Measurements from ENCODE around the gene HSPA1L.
"Not testable (repeated sequence)": the region's sequence is repeated elsewhere in the genome, so short reads cannot be mapped to it uniquely, and the experiment has no call there.

Gene HSPA1L

GRCh38 chr6:31813465-31813849 lies 1.6 kb downstream of the HSPA1L start:
- no peak for DNase-seq

GRCh38 chr6:31811645-31812044 lies 3.4 kb downstream of the HSPA1L start:
- no peak for DNase-seq

- DNase-seq = not testable (repeated sequence)
Measured at GRCh38 chr6:31808599-31808998, 6.5 kb downstream of the HSPA1L start.

DNA sequence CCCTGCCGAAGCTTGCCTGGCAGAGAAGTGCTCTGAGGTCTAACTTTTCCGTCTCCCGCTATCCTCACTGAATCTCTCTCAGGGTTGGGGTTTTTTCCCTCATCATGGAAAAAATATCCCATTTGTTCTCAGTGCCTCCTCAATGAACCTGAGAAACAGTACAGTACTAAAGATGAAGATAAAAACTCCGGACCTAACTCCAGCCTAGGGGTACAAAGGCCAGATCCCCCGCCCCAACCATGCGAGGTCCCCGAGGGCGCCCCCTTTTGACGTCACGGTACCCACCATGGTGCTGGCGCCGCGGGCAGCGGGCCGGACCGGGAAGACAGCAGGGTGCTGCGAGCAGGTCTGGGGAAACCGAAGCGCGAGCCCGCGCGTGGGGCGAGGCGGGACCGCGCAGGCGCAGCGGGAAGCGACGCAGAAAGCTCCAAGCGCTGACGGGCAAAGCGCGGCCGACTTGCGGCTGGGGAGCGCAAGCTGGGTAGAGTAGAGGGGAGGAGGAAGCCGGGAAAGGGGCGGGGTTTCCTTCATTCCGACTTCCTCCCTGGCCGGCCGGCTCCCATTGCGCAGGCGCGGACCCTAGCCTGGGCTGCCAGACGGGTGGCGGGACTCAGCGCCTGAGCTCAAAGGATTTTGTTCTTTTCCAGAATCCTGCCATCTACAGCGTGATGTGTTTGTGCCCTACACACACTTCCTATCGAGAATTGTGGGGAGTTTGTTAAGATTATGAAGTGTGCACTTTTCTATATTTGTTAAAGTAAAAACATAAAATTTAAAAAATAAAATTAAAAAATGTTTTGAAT lies 8.4 kb downstream of the HSPA1L start, which contains the start of gene LSM2:
TSS of gene LSM2 (minus strand) at position 497 of the 803 bp plus-strand sequence. CDS start at position 288, 209 bp downstream.
- peak; percentile 97 for DNase-seq

GRCh38 chr6:31805939-31806469 lies 9.1 kb downstream of the HSPA1L start:
- no peak for DNase-seq

- not testable (repeated sequence) for DNase-seq
Measured at GRCh38 chr6:31801031-31801927, 13.8 kb downstream of the HSPA1L start.

GRCh38 chr6:31799781-31800180 lies 15.3 kb downstream of the HSPA1L start:
- DNase-seq = no peak

DNA sequence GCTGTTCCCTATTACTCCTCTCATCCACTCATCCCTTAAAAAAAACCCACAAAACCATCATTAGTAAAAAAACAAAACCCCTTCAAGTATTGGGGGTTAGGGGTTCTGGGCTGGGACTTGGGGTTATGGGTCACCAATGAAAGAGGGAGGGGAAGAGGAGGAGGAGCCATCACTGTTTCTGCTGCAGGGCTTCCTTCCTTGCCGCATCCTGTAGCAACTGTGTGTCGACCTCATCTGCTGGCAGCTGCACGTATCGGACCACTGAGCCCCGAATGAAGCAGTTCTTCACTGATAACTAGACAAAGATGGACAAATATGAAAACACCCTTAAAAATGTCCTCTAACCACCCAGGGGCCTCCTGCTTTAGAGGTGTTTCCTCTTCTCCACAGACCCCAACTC lies 17.5 kb downstream of the HSPA1L start:
- no peak for DNase-seq

DNA sequence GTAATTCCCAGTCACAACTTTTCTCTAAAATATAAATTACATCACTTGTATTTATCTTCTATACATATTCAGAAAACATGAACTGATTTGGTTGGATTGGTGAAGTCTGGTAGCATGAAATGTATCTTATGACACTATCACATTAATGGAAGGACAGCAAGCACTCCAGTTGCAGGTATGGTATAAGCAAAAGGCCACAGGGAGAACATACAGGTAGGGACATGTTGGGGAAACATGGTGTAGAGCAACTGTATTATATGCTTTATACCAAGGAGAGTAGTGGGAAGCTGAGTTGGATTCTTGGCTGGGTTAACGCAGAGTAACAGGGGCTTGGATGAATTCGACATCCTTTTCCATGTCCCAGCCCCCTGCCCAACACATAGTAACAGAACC lies 18.1 kb downstream of the HSPA1L start:
- no peak for DNase-seq

DNA sequence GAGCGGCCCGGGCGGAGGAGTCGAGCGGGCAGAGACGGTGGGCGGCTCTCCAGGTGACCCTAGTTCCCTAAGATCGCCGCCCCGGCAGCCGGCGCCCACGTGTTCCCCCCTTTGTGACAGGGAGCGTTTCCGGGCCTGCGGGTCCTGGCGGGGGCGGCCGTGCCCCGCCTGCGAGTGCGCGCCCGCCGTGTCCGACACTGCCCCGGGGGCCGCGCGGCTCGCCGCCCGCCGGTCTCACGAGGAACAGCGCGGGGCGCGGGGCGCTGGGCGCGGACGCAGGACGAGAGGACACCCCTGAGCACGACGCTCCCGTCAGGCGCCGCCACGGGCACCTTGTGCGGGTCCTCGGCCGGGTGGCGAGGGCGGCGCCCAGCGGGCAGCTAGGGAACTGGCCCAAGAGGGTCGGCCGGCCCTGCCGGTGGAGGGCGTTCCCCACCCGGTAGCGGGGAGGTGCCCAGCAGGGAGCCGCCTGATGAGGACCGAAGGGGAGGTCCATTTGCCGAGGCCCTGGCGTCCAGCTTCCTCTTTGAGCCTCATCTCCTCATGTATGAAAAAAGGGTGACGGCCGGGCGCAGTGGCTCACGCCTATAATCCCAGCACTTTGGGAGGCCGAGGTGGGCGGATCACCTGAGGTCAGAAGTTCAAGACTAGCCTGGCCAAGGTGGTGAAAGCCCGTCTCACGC lies 19.3 kb downstream of the HSPA1L start, which contains the start of gene VARS1:
TSS of gene VARS1 (minus strand) at position 137 of the 683 bp plus-strand sequence. CDS start 535 bp downstream, outside the sequence.
- peak; percentile 96 for DNase-seq

- DNase-seq = no peak
Measured at GRCh38 chr6:31794866-31795615, 20.0 kb downstream of the HSPA1L start.

DNA sequence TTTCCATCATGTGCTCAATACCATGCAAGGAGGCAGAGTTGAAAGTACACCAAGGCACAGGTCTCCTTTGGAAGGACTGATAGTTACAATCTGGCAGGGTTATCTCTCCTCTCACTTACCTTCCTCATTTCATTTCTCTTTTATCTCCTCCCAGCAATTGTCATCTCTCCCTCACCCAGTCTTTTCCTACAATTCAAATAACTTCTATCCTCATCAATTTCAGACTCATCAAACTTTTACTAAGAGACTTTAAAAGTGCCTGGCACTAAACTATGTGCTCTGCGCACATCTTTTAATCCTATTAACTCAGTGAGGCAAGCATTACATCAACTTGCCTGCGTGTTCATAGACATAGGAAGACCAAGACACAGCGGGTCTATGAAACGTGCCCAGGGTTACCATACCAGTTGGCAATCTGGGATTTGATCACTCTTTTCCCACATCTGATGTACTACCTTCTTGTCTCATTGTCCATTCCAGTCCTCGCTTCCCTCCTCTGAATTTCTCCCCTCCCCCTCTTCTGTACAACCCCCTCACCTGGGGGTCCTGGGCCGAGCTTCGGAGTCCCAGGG lies 20.7 kb downstream of the HSPA1L start:
- peak; percentile 37 for DNase-seq

- DNase-seq = not testable (repeated sequence)
Measured at GRCh38 chr6:31793927-31794245, 21.2 kb downstream of the HSPA1L start.

- peak; percentile 88 for DNase-seq
Measured at GRCh38 chr6:31792761-31793171, 22.3 kb downstream of the HSPA1L start.

- DNase-seq = no peak
Measured at GRCh38 chr6:31792090-31792374, 23.1 kb downstream of the HSPA1L start.

DNA sequence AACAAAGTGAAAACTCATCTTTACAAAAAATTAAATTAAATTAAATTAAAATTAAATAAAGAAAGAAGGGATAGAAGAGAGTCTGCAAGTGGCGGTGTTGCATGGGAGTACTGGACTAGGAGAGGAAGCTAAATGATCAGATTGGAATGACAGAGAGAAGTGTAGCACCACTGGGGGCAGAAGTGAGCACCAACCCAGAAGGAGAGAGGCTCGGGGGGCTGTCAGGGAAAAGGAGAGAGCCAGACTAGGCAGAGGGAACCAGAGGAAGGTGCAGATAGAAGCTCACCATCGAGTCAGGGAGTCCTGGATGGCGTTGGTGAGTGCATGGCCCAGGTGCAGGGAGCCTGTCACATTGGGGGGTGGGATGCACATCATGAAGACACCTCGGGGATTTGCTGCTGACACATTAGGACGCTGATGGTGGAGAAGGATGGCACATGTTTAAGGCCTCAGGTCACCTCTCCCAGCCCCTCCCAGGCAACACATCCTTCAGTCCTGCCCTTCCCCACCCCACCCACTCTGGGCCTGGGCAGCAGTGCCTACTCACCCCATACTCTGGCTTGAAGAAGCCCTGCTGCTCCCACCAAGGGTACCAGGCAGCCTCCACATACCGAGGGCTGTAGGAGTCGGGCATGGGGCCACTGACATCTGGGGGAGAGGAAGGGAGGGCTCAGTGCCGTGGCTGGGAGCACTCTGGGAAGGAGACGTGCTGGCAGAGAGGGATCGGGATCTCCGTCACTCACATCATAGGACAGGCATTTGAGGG lies 23.6 kb downstream of the HSPA1L start:
- peak; percentile 63 for DNase-seq

GRCh38 chr6:31785475-31785874 lies 29.6 kb downstream of the HSPA1L start:
- no peak for DNase-seq

- DNase-seq = no peak
Measured at GRCh38 chr6:31784098-31784925, 30.8 kb downstream of the HSPA1L start.

DNA sequence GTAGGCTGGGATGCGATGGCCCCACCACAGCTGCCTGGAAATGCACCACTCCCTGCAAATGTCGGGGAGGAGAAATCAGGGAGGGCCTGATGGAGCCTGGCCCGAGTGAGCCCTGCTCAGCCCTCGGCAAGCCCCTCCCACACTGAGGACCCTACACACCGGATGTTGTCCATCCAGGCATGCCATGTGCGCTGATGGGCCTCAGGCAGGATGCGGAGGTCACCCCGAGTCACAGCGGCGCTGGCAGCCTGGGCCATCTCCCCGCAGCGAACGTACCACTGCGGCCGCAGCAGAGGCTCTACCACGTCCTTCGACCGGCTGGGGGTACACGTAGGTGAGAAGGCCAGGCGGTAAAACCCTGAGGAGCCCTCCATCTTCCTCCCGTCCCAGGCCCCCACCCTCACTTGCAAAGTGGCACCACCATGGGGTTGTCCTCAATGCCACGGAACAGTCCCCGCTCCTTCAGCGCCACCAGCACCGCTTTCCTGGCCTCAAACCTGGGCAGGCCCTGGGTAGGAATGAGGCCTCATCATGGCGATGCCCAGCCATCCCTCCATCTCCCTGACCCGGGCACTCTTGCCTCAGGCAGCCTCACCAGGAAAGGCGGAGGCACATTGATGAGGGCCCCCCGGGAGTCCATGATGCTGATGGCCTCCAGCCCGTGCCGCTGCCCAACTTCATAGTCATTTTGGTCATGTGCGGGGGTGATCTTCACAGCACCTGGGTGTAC lies 32.8 kb downstream of the HSPA1L start:
- DNase-seq = no peak

Data from RPMI8226 (cell line).